T-helper 17 cell (primary cell): Measurements from ENCODE around the gene TTYH2. TPM values are rescaled to one million over a fixed set of nuclear protein-coding genes. Genes with fewer than 3 reads are reported as not detected.

Experiments
- ATAC-seq: fragments of 150-1000 bp; cut with Tn5 transposase; 2 replicates; pipeline ENCODE4 v1.10.0; 2021; ENCODE audit warnings: mild to moderate bottlenecking, moderate library complexity
- DNase-seq, 3 donors: peaks; one replicate each; pipeline versions ENCODE4 v3.0.0 to v3.0.0-alpha.2; 2020 to 2021
- H3K9me3 ChIP-seq: one replicate; pipeline ENCODE4 v1.7.0; 2013; ENCODE audit warnings: low read length, mild to moderate bottlenecking; ENCODE audit not compliant: control insufficient read depth, poor library complexity, severe bottlenecking
- H3K27ac Mint-ChIP-seq: one replicate; pipeline ENCODE4 v1.8.0; 2022; ENCODE audit warnings: mild to moderate bottlenecking, moderate library complexity, mixed read lengths
- H3K27me3 Mint-ChIP-seq: one replicate; pipeline ENCODE4 v1.8.0; 2022; ENCODE audit warnings: mixed read lengths
- H3K36me3 Mint-ChIP-seq: one replicate; pipeline ENCODE4 v1.8.0; 2022; ENCODE audit warnings: low read depth, mixed read lengths
- H3K4me1 Mint-ChIP-seq: one replicate; pipeline ENCODE4 v1.8.0; 2022; ENCODE audit warnings: mild to moderate bottlenecking, mixed read lengths
- H3K4me3 Mint-ChIP-seq: one replicate; pipeline ENCODE4 v1.8.0; 2022; ENCODE audit warnings: mild to moderate bottlenecking, moderate library complexity, mixed read lengths
- total RNA-seq, 4 donors: library from RNA in 2 of 4; stranded (reverse) in 2 of 4; gene quantifications; one replicate each; pipeline ENCODE4 v1.2.3 and lab custom pipeline; 2022 to 2026

The TTYH2 gene
- total RNA-seq, 2 donors from 2014 or later, result 19.8 to 23.2 TPM

DNA sequence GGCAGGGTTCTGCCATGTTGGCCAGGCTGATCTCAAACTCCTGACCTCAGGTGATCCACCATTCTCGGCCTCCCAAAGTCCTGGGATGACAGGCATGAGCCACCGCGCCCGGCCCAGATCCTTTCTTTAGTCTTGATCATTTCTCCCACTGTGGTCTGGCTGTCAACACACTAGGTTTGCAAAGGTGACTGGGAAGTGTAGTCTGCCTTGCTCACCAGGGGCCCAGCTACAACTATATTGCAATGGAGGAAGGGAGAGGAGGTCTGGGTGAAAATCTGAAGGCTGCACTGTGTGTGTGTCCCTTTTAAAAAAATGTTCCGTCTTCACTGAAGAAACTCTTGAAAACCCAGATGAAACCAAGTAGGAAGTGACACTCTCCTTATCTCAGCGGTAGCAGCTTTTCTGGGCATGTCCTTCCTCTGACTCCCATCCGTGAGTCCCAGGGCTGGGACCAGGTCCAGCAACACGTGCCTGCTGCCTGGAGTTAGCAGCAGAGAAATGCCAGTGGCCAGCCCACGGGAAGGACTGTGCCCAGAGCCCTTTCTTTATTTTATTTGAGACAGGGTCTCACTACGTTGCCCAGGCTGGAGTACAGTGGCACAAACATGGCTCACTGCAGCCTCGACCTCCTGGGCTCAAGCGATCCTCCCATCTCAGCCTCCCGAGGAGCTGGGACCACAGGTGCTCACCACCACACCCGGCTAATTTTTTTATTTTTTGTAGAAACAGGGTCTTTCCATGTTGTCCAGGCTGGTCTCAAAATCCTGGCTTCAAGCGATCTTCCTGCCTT, 94.8 kb downstream of the TTYH2 start:
- no peak overlapping the region for H3K27ac Mint-ChIP-seq
- no peak for ATAC-seq
- no peaks in the 10 kb centered on the region for H3K36me3 Mint-ChIP-seq

DNA sequence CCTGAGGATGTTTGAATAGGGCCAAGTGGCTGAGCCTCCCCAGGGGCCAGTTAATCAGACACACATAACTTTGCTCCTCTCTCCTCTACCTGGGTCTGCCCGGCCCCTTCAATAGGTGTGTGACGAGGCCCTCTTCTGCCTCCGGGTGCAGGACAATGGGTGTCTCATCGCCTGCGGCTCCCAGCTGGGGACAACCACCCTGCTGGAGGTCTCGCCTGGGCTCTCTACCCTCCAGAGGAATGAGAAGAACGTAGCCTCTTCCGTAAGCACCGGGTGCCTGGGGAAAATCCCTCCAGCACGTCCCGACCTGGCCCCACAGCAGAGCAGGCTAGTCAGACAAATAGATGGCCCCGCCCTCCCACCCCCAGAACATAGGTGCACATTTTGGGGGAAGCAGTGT, 96.5 kb downstream of the TTYH2 start:
- no peaks in the 10 kb centered on the region for H3K36me3 Mint-ChIP-seq
- no peak for DNase-seq
- H3K4me3 Mint-ChIP-seq, result no peak overlapping the region
- peaks cover 5% of the 10 kb centered on the region for H3K4me1 Mint-ChIP-seq
- no peaks in the 10 kb centered on the region for H3K27me3 Mint-ChIP-seq
- H3K27ac Mint-ChIP-seq, result no peak overlapping the region
- ATAC-seq, result no peak
- no peaks in the 10 kb centered on the region for H3K9me3 ChIP-seq

More for the DNA sequence above, 94.8 kb downstream of the TTYH2 start:
- peaks cover 5% of the 10 kb centered on the region for H3K4me1 Mint-ChIP-seq
- no peaks in the 10 kb centered on the region for H3K9me3 ChIP-seq
- H3K27me3 Mint-ChIP-seq, result no peaks in the 10 kb centered on the region
- no peak overlapping the region for H3K4me3 Mint-ChIP-seq
- no peak for DNase-seq

Other genes starting within 250 kb of the TTYH2 start
- 1,000 to 10,000 TPM; 1,542 to 1,684 TPM for gene RPL38, start 9.9 kb upstream of the TTYH2 start, total RNA-seq
- 1 to 10 TPM; 4.1 to 4.2 TPM for gene DNAI2, start 60.7 kb downstream of the TTYH2 start, total RNA-seq
- 1 to 10 TPM; 2.3 to 2.8 TPM for gene KIF19, start 112.7 kb downstream of the TTYH2 start, total RNA-seq
- not detected for gene BTBD17, start 148.3 kb downstream of the TTYH2 start, total RNA-seq
- not detected for gene GPR142, start 153.9 kb downstream of the TTYH2 start, total RNA-seq
- under 1 TPM in 1 of 2 donors, not detected in 1; 0.18 TPM for gene GPRC5C, start 218.5 kb downstream of the TTYH2 start, total RNA-seq